Neural progenitor cell (in vitro differentiated cells): ENCODE measurements around the gene KIAA0930.

Experiments used
- EZH2phosphoT487 ChIP-seq: fragments of 200-600 bp; sonication (generic); IDR thresholded peaks from 2 replicates; pipeline ENCODE4 v1.6.1; 2017; ENCODE audit warnings: antibody characterized with exemption
- TF ChIP-seq, protein P1 (sequence below): fragments of 200-600 bp; sonication (generic); IDR thresholded peaks from 2 replicates; pipeline ENCODE4 v1.5.1; 2017; ENCODE audit warnings: antibody characterized with exemption, mild to moderate bottlenecking

DNA sequence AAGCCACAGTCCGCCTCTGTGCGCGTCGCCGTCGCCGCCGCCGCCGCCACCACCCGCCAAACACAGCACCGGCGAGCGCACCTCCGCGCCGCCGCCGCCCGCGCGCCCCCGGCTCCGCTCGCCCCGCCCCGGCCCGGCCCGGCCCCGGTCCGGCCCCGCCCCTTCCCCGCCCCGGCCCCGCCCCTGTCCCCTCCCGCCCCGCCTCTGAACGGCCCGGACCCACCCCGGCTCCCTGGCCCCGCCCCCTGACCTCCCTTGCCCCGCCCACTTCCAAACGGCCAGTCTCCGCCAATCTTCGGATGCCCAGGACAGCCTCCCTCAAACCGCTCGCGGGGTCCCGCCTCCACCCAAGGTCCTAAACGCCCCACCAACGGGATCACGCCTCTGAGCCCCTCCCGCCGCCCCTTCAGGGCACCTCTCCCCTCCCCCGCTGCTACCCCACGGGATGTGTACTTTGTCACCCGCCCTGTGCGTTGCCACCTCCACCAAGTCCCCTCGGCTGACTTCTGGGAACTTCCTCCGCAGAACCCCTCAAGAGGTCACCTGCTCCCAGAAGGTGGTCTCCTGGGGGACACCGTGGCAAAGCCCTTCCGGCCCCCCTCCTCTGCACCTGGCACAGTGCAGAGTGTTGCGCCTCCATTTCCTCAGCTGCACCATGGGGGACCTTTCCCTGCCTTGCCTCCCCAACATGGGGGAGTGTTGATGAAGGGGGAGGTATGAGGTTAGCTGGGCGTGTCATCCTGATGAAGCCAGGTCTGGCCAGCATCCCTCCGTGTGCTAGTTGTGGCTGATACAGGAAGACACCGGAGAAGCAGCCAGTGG lies at the start of gene KIAA0930:
- TF ChIP-seq, protein P1, sequence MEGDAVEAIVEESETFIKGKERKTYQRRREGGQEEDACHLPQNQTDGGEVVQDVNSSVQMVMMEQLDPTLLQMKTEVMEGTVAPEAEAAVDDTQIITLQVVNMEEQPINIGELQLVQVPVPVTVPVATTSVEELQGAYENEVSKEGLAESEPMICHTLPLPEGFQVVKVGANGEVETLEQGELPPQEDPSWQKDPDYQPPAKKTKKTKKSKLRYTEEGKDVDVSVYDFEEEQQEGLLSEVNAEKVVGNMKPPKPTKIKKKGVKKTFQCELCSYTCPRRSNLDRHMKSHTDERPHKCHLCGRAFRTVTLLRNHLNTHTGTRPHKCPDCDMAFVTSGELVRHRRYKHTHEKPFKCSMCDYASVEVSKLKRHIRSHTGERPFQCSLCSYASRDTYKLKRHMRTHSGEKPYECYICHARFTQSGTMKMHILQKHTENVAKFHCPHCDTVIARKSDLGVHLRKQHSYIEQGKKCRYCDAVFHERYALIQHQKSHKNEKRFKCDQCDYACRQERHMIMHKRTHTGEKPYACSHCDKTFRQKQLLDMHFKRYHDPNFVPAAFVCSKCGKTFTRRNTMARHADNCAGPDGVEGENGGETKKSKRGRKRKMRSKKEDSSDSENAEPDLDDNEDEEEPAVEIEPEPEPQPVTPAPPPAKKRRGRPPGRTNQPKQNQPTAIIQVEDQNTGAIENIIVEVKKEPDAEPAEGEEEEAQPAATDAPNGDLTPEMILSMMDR, result no peak
- no peak for TF ChIP-seq EZH2phosphoT487
